CD4-positive, CD25-positive, alpha-beta regulatory T cell (primary cell): Measurements from ENCODE around the gene OR52E2. TPM values are rescaled to one million over a fixed set of nuclear protein-coding genes. Genes with fewer than 3 reads are reported as not detected.

Experiments
- ATAC-seq, 2 donors: fragments of 150-1000 bp; cut with Tn5 transposase; one replicate each; pipeline ENCODE4 v1.10.0; 2021; ENCODE audit warnings: low read depth in 2 of 2, moderate number of reproducible peaks in 2 of 2, moderate library complexity in 1 of 2
- DNase-seq, 3 donors: peaks; one replicate each; pipeline versions ENCODE4 v3.0.0 to v3.0.0-alpha.2; 2012 to 2022; ENCODE audit warnings: mixed read lengths in 1 of 3
- H3K27ac ChIP-seq: one replicate; pipeline ENCODE4 v1.7.0; 2013; ENCODE audit warnings: mild to moderate bottlenecking, low read length; ENCODE audit not compliant: insufficient read depth, poor library complexity, severe bottlenecking
- H3K27me3 ChIP-seq: one replicate; pipeline ENCODE4 v1.7.0; 2013; ENCODE audit warnings: low read length; ENCODE audit not compliant: control insufficient read depth, insufficient read depth
- H3K36me3 ChIP-seq: one replicate; pipeline ENCODE4 v1.7.0; 2013; ENCODE audit warnings: mild to moderate bottlenecking, low read length, moderate library complexity; ENCODE audit not compliant: control insufficient read depth, insufficient read depth
- H3K4me1 ChIP-seq: 2 replicates; pipeline ENCODE4 v1.7.0; 2013; ENCODE audit warnings: mild to moderate bottlenecking, low read length; ENCODE audit not compliant: insufficient read depth, control insufficient read depth, poor library complexity, severe bottlenecking
- H3K4me3 ChIP-seq: one replicate; pipeline ENCODE4 v1.7.0; 2013; ENCODE audit warnings: low read depth, mild to moderate bottlenecking, low read length, moderate library complexity
- H3K9me3 ChIP-seq, 2 experiments: 1 replicate in 1 of 2; 2 replicates in 1 of 2; pipeline ENCODE4 v1.7.0; 2013; ENCODE audit warnings: low read length in 2 of 2, mild to moderate bottlenecking in 1 of 2, moderate library complexity in 1 of 2; ENCODE audit not compliant: control insufficient read depth in 2 of 2
- H3K27ac Mint-ChIP-seq, 3 donors: one replicate each; pipeline ENCODE4 v1.8.0; 2020 to 2022; ENCODE audit warnings: mild to moderate bottlenecking in 3 of 3, mixed read lengths in 3 of 3, moderate library complexity in 2 of 3
- H3K27me3 Mint-ChIP-seq: one replicate; pipeline ENCODE4 v1.8.0; 2022; ENCODE audit warnings: mild to moderate bottlenecking, mixed read lengths
- H3K36me3 Mint-ChIP-seq: one replicate; pipeline ENCODE4 v1.8.0; 2020; ENCODE audit warnings: mixed read lengths
- H3K4me1 Mint-ChIP-seq, 4 donors: one replicate each; pipeline ENCODE4 v1.8.0; 2020 to 2022; ENCODE audit warnings: mixed read lengths in 4 of 4, mild to moderate bottlenecking in 1 of 4
- H3K4me3 Mint-ChIP-seq, 4 donors: one replicate each; pipeline ENCODE4 v1.8.0; 2020 to 2022; ENCODE audit warnings: mild to moderate bottlenecking in 4 of 4, mixed read lengths in 4 of 4, moderate library complexity in 3 of 4
- H3K9me3 Mint-ChIP-seq, 7 donors: one replicate each; pipeline ENCODE4 v1.8.0; 2020 to 2022; ENCODE audit warnings: mixed read lengths in 7 of 7, mild to moderate bottlenecking in 3 of 7, moderate library complexity in 2 of 7
- polyA plus RNA-seq, 4 donors: library from polyadenylated mRNA; unstranded; fragments of 300-500 nt; fragmentation: Illumina TruSeq; gene quantifications; one replicate each; pipeline ENCODE4 v1.2.3, GENCODE V29; 2021
- total RNA-seq: library from RNA; stranded (reverse); gene quantifications from one replicate; pipeline ENCODE4 v1.2.3, GENCODE V29; 2022

OR52E2 gene
- total and polyA plus RNA-seq, 5 donors from 2014 or later: not detected

DNA sequence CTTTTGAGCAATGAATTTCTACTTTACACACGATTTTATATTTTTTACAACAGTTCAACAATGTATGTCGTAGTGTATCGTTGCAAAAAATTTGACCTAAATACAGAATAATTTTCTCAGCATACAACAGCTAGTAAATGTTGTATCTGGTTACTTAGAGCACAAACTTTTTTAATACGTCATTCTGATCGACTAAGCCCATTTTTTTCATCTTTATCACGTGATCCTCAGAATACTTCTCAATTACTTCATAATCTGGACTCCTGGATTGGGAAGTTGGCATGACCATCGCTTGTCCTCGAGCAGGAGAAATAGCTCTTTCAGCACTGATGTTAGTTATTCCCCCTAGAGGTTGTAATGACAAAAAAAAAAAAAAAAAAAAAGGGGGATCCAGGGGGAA is 48.2 kb downstream of the OR52E2 start:
- Mint-ChIP-seq H3K27ac (no peak overlapping the region), H3K4me3 (no peak overlapping the region), H3K27me3 (no peaks in the 10 kb centered on the region), H3K4me1 (no peaks in the 10 kb centered on the region), H3K36me3 (no peaks in the 10 kb centered on the region), H3K9me3 (peaks cover 0 to 5% (median 2%) of the 10 kb centered on the region in 7 donors)
- H3K4me3 ChIP-seq: no peak overlapping the region
- no peak overlapping the region for H3K27ac ChIP-seq
- H3K9me3 ChIP-seq: no peaks in the 10 kb centered on the region
- no peaks in the 10 kb centered on the region for H3K36me3 ChIP-seq
- H3K27me3 ChIP-seq: no peaks in the 10 kb centered on the region
- H3K4me1 ChIP-seq: no peaks in the 10 kb centered on the region
- ATAC-seq (no peak), DNase-seq (no peak)

Other genes starting within 250 kb of the OR52E2 start
- gene OR51F2, start 238.3 kb downstream of the OR52E2 start, total RNA-seq: not detected
- not detected for gene OR51F2, start 238.3 kb downstream of the OR52E2 start, polyA plus RNA-seq
- gene OR51S1, start 210.4 kb downstream of the OR52E2 start, total RNA-seq: not detected
- gene OR51S1, start 210.4 kb downstream of the OR52E2 start, polyA plus RNA-seq: not detected
- not detected for gene OR51T1, start 177.7 kb downstream of the OR52E2 start, total RNA-seq
- gene OR51T1, start 177.7 kb downstream of the OR52E2 start, polyA plus RNA-seq: not detected
- not detected for gene OR51A7, start 155.8 kb downstream of the OR52E2 start, total RNA-seq
- not detected for gene OR51A7, start 155.8 kb downstream of the OR52E2 start, polyA plus RNA-seq
- gene OR51G2, start 140.3 kb downstream of the OR52E2 start, total RNA-seq: not detected
- gene OR51G2, start 140.3 kb downstream of the OR52E2 start, polyA plus RNA-seq: not detected
- gene OR51G1, start 135.3 kb downstream of the OR52E2 start, total RNA-seq: not detected
- gene OR51G1, start 135.3 kb downstream of the OR52E2 start, polyA plus RNA-seq: not detected
- not detected for gene OR51A4, start 112.0 kb downstream of the OR52E2 start, total RNA-seq
- not detected for gene OR51A4, start 112.0 kb downstream of the OR52E2 start, polyA plus RNA-seq
- not detected for gene OR51A2, start 103.9 kb downstream of the OR52E2 start, total RNA-seq
- gene OR51A2, start 103.9 kb downstream of the OR52E2 start, polyA plus RNA-seq: not detected
- gene OR51L1, start 64.8 kb downstream of the OR52E2 start, total RNA-seq: not detected
- gene OR51L1, start 64.8 kb downstream of the OR52E2 start, polyA plus RNA-seq: not detected
- gene OR52J3, start 13.1 kb downstream of the OR52E2 start, total RNA-seq: not detected
- gene OR52J3, start 13.1 kb downstream of the OR52E2 start, polyA plus RNA-seq: not detected
- gene OR52E1, start 9.9 kb upstream of the OR52E2 start, total RNA-seq: not detected
- not detected for gene OR52E1, start 9.9 kb upstream of the OR52E2 start, polyA plus RNA-seq
- gene OR52A5, start 78.7 kb upstream of the OR52E2 start, total RNA-seq: not detected
- gene OR52A5, start 78.7 kb upstream of the OR52E2 start, polyA plus RNA-seq: not detected
- gene OR52A1, start 95.1 kb upstream of the OR52E2 start, total RNA-seq: not detected
- not detected for gene OR52A1, start 95.1 kb upstream of the OR52E2 start, polyA plus RNA-seq
- not detected for gene OR51V1, start 141.1 kb upstream of the OR52E2 start, total RNA-seq
- not detected for gene OR51V1, start 141.1 kb upstream of the OR52E2 start, polyA plus RNA-seq
- gene HBB, start 167.4 kb upstream of the OR52E2 start, total RNA-seq: 2.7 TPM
- gene HBB, start 167.4 kb upstream of the OR52E2 start, polyA plus RNA-seq: 1 to 10 TPM in 1 of 4 donors, under 1 TPM in 2, not detected in 1; 0.37 to 4.4 (median 0.47) TPM
- not detected for gene HBD, start 174.9 kb upstream of the OR52E2 start, total RNA-seq
- gene HBD, start 174.9 kb upstream of the OR52E2 start, polyA plus RNA-seq: not detected
- gene HBG1, start 190.2 kb upstream of the OR52E2 start, total RNA-seq: not detected
- gene HBG1, start 190.2 kb upstream of the OR52E2 start, polyA plus RNA-seq: not detected
- not detected for gene HBG2, start 195.2 kb upstream of the OR52E2 start, total RNA-seq
- gene HBG2, start 195.2 kb upstream of the OR52E2 start, polyA plus RNA-seq: not detected
- not detected for gene HBE1, start 210.3 kb upstream of the OR52E2 start, total RNA-seq
- gene HBE1, start 210.3 kb upstream of the OR52E2 start, polyA plus RNA-seq: not detected
- gene OR51B4, start 242.3 kb upstream of the OR52E2 start, total RNA-seq: not detected
- not detected for gene OR51B4, start 242.3 kb upstream of the OR52E2 start, polyA plus RNA-seq